HCT116 (cell line): Measurements from ENCODE around the gene GCNT1.

Experiments used
- CEBPB ChIP-seq: IDR thresholded peaks from 2 replicates; pipeline ENCODE4 v1.6.1; 2012; ENCODE audit warnings: low read depth
- EZH2 ChIP-seq: fragments of 200-600 bp; sonication (generic); IDR thresholded peaks from 2 replicates; pipeline ENCODE4 v1.6.1; 2017; ENCODE audit warnings: antibody characterized with exemption, mixed run types
- POLR2A ChIP-seq: IDR thresholded peaks from 2 replicates; pipeline ENCODE4 v1.7.0; 2011; ENCODE audit warnings: borderline replicate concordance; ENCODE audit not compliant: insufficient read depth, insufficient read length; ENCODE audit errors: extremely low read depth
- POLR2AphosphoS5 ChIP-seq: IDR thresholded peaks from 2 replicates; pipeline ENCODE4 v1.6.1; 2011; ENCODE audit warnings: mild to moderate bottlenecking, low read depth, low read length, moderate library complexity
- RAD21 ChIP-seq: IDR thresholded peaks from 2 replicates; pipeline ENCODE4 v1.6.1; 2012; ENCODE audit warnings: low read depth, mild to moderate bottlenecking
- SIN3A ChIP-seq: IDR thresholded peaks from 2 replicates; pipeline ENCODE4 v1.6.1; 2012; ENCODE audit warnings: low read depth
- SP1 ChIP-seq: IDR thresholded peaks from 2 replicates; pipeline ENCODE4 v1.6.1; 2012; ENCODE audit warnings: low read depth
- ZFX ChIP-seq: fragments of 450-650 bp; IDR thresholded peaks from 2 replicates; pipeline ENCODE4 v1.6.1; 2017
- ZNF274 ChIP-seq: fragments of 200-500 bp; sonication (Bioruptor generic); IDR thresholded peaks from 2 replicates; pipeline ENCODE4 v1.6.1; 2014; ENCODE audit warnings: mild to moderate bottlenecking, low read depth, low read length, inconsistent platforms
- TF ChIP-seq, protein P1 (sequence below): IDR thresholded peaks from 2 replicates; pipeline ENCODE4 v1.6.1; 2012
- TF ChIP-seq, protein P2 (sequence below), 3 experiments: fragments of 200-600 bp in 1 of 3; sonication (generic) in 1 of 3; IDR thresholded peaks in 2 of 3; conservative IDR thresholded peaks in 1 of 3; 2 replicates each; pipeline ENCODE4 v1.5.1; 2012 to 2017; ENCODE audit warnings: low read depth in 2 of 3, low read length in 2 of 3, antibody characterized with exemption in 1 of 3, borderline replicate concordance in 1 of 3, control low read depth in 1 of 3, mild to moderate bottlenecking in 1 of 3, mixed read lengths in 1 of 3, mixed run types in 1 of 3, moderate library complexity in 1 of 3; ENCODE audit not compliant: insufficient read depth in 1 of 3
- TF ChIP-seq, protein P3 (sequence below): IDR thresholded peaks from 2 replicates; pipeline ENCODE4 v1.6.1; 2011; ENCODE audit warnings: mild to moderate bottlenecking, low read length, moderate library complexity; ENCODE audit not compliant: insufficient replicate concordance; ENCODE audit errors: extremely low read depth

DNA sequence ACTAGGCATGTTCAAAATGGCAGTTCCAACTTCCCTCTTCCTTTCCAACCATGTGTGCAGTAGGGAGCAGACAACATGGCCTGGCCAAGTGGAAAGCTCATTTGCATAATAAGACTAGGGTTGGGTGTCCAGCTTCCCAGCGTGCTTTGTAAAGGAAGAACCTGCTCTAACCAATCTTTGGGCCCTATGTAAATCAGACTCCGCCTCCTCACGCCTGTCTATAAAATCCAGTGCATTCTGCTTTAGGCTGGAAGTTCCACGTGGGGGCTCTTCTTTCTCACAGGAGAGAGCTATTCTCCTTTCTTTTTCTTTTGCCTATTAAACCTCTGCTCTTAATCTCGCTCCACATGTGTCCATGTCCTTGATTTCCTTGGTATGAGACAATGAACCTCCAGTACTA lies 83.4 kb downstream of the GCNT1 start:
- TF ChIP-seq, protein P1, sequence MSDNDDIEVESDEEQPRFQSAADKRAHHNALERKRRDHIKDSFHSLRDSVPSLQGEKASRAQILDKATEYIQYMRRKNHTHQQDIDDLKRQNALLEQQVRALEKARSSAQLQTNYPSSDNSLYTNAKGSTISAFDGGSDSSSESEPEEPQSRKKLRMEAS: no peak
- TF ChIP-seq, protein P2, sequence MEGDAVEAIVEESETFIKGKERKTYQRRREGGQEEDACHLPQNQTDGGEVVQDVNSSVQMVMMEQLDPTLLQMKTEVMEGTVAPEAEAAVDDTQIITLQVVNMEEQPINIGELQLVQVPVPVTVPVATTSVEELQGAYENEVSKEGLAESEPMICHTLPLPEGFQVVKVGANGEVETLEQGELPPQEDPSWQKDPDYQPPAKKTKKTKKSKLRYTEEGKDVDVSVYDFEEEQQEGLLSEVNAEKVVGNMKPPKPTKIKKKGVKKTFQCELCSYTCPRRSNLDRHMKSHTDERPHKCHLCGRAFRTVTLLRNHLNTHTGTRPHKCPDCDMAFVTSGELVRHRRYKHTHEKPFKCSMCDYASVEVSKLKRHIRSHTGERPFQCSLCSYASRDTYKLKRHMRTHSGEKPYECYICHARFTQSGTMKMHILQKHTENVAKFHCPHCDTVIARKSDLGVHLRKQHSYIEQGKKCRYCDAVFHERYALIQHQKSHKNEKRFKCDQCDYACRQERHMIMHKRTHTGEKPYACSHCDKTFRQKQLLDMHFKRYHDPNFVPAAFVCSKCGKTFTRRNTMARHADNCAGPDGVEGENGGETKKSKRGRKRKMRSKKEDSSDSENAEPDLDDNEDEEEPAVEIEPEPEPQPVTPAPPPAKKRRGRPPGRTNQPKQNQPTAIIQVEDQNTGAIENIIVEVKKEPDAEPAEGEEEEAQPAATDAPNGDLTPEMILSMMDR (IDR thresholded peaks at IDR 0.05 in 2 of 3, conservative IDR thresholded peaks at IDR 0.05 in 1 of 3; ENCODE audit: borderline replicate concordance in 1 of 3, insufficient read depth in 1 of 3, low read depth in 2 of 3, low read length in 2 of 3): no peak
- TF ChIP-seq POLR2A (no peak), EZH2 (no peak), SP1 (no peak), RAD21 (no peak), ZNF274 (no peak), ZFX (no peak), POLR2AphosphoS5 (no peak), SIN3A (no peak), CEBPB (no peak)
- TF ChIP-seq, protein P3, sequence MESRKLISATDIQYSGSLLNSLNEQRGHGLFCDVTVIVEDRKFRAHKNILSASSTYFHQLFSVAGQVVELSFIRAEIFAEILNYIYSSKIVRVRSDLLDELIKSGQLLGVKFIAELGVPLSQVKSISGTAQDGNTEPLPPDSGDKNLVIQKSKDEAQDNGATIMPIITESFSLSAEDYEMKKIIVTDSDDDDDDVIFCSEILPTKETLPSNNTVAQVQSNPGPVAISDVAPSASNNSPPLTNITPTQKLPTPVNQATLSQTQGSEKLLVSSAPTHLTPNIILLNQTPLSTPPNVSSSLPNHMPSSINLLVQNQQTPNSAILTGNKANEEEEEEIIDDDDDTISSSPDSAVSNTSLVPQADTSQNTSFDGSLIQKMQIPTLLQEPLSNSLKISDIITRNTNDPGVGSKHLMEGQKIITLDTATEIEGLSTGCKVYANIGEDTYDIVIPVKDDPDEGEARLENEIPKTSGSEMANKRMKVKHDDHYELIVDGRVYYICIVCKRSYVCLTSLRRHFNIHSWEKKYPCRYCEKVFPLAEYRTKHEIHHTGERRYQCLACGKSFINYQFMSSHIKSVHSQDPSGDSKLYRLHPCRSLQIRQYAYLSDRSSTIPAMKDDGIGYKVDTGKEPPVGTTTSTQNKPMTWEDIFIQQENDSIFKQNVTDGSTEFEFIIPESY: no peak
